T-helper 2 cell (primary cell): ENCODE measurements around the gene GARIN5B.
A peak's percentile ranks its signal among the peaks of the same experiment; 100 is the strongest.

Experiments used
- DNase-seq, 5 experiments: peaks; one replicate each; pipeline versions ENCODE4 v3.0.0 to v3.0.0-alpha.2; 2012 to 2022

GARIN5B gene

GRCh38 chr19:55389386-55390317, 26.6 kb upstream of the GARIN5B start:
- DNase-seq, result no peak

GRCh38 chr19:55387736-55388497, 24.9 kb upstream of the GARIN5B start:
- DNase-seq, result no peak

GRCh38 chr19:55386493-55386971, 23.5 kb upstream of the GARIN5B start:
- DNase-seq, result peak in 1 of 5 experiments; percentile 26

- DNase-seq, result peak; percentile 91 to 99 (median 98)
Measured at GRCh38 chr19:55385724-55386492, 22.8 kb upstream of the GARIN5B start, which contains the start of gene RPL28. Gene RPL28 (plus strand): TSS chr19:55385932. CDS start chr19:55386358, 426 bp downstream.

GRCh38 chr19:55384920-55385723, 22.1 kb upstream of the GARIN5B start:
- peak; percentile 76 to 97 (median 93) for DNase-seq

- peak in 1 of 5 experiments; percentile 52 for DNase-seq
Measured at GRCh38 chr19:55384131-55384919, 21.3 kb upstream of the GARIN5B start, which contains the start of gene TMEM238. Gene TMEM238 (minus strand): TSS chr19:55384292. CDS start chr19:55384259, 33 bp downstream.

GRCh38 chr19:55383279-55384130, 20.4 kb upstream of the GARIN5B start:
- DNase-seq, result peak in 2 of 5 experiments; percentile 30 to 78

- DNase-seq, result no peak
Measured at GRCh38 chr19:55382522-55383054, 19.5 kb upstream of the GARIN5B start.

- no peak for DNase-seq
Measured at GRCh38 chr19:55382013-55382412, 19.0 kb upstream of the GARIN5B start.

GRCh38 chr19:55379174-55379573, 16.1 kb upstream of the GARIN5B start:
- no peak for DNase-seq

GRCh38 chr19:55377356-55378131, 14.5 kb upstream of the GARIN5B start:
- no peak for DNase-seq

- no peak for DNase-seq
Measured at GRCh38 chr19:55376241-55376933, 13.3 kb upstream of the GARIN5B start, which contains the start of gene TMEM190. Gene TMEM190 (plus strand): TSS chr19:55376826. CDS start chr19:55376854, 28 bp downstream.

- DNase-seq, result no peak
Measured at GRCh38 chr19:55373993-55374757, 11.1 kb upstream of the GARIN5B start.

- no peak for DNase-seq
Measured at GRCh38 chr19:55373306-55373992, 10.4 kb upstream of the GARIN5B start.

GRCh38 chr19:55372316-55373081, 9.4 kb upstream of the GARIN5B start:
- DNase-seq, result no peak
